Activated T-cell treated with anti-CD3 and anti-CD28 coated beads for 4 hours (primary cell): Measurements from ENCODE around the gene IL2.

Source experiments
- DNase-seq: peaks from one replicate; pipeline ENCODE4 v3.0.0-alpha.2; 2020

The IL2 gene

DNA sequence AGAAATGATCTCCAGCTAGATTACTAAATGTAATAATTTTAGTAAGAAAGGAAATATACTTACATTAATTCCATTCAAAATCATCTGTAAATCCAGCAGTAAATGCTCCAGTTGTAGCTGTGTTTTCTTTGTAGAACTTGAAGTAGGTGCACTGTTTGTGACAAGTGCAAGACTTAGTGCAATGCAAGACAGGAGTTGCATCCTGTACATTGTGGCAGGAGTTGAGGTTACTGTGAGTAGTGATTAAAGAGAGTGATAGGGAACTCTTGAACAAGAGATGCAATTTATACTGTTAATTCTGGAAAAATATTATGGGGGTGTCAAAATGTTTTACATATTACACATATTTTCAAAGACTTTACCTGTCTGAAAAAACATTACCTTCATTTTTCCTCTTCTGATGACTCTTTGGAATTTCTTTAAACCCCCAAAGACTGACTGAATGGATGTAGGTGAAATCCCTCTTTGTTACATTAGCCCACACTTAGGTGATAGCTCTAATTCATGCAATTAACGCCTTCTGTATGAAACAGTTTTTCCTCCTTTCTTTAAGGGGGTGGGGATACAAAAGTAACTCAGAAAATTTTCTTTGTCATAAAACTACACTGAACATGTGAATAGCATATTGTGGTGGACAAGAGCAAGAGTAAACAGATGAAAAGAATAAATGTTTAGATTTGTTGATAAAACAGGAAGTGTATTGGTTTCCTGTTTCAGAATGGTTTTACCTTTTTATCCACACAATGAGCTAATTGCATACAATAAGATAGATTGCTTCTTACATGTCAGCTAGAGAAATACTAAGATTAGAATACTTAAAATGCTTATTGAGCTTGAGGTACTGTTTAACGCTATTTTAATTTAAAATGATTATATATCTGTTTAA lies at the start of gene IL2:
Gene IL2, minus strand, starts transcription at position 495 of the 886 bp plus-strand sequence. Its CDS starts 285 bp downstream, at position 210.
- no peak for DNase-seq

DNA sequence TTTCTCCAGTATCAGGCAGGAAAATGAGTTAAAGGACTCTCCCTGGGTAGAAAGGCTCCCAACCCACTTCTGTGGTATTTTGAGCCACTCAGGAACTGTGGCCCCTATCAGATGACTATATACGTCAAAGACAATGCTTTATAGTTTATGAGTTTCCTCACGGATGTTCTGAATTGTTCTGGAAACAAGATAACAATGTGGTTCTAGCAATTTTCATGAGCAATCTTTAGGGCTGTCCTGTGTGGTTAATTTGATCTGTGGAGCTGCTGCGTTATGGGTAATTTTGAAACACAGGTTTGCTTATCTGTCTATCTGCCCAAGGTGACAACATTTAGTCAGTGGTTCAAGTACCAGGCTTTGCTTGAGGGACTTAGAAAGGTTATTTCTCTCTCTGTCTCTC lies 46.7 kb upstream of the IL2 start:
- no peak for DNase-seq

DNA sequence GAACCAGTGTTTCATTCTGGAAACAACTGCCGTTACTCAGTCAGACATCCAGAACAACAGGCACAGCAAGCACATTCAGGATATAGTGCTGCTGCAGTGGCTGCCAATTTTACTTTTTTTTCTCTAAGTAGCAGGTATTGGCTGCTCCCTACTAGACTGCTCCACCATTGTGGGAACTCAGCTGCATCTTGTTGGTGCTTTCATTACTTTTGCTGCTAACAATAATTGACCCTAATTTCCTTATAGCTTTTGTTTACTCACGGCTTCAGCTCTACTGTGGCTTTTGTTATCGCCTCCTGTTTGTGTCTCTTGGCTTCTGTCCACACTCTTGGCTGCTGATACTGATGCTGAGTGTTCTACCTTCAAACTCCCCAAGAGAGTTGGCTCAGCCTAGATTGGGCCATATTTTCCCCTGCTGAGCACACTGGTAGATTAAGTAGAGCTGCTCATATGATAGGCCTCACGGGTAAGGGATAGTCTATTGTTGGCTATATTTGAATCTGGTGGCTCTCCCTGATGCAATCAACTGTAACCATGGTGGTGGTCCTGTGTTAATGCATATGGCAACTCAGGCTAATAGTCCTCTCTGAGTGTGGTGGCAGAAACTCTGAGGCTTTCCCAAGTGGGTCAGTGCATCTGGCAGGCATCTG lies 44.5 kb upstream of the IL2 start:
- no peak for DNase-seq

DNA sequence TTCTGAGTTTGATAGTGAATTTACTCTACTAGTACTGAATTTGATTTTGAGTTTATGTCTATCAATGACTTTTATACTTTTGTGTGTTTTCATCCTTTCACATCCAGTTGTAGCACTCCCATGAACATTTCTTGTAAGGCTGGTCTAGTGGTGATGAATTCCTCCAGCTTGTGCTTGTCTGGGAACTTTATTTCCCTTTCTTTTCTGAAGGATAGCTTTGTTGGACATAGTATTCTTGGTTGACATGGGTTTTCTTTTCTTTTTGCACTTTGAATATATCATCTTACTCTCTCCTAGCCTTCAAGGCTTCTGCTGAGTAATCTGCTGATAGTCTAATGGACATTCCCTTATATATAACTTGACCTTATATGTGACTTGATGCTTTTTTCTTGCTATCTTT lies 32.5 kb upstream of the IL2 start:
- no peak for DNase-seq

DNA sequence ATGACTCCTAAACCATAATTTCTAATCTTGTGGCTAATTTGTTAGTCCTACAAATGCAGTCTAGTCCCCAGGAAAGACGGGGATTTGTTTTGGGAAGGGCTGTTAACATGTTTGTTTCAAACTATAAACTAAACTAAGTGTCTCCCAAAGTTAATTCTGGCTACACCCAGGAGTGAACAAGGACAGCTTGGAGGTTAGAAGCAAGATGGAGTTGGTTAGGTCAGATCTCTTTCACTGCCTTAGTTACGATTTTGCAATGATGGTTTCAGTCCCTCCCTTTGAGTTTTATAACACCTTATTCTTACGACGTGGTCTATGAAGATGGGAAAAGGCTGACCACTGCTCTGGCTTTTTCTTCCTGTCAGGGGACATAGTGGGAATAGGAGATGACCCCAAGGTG lies 27.0 kb upstream of the IL2 start:
- DNase-seq = no peak

DNA sequence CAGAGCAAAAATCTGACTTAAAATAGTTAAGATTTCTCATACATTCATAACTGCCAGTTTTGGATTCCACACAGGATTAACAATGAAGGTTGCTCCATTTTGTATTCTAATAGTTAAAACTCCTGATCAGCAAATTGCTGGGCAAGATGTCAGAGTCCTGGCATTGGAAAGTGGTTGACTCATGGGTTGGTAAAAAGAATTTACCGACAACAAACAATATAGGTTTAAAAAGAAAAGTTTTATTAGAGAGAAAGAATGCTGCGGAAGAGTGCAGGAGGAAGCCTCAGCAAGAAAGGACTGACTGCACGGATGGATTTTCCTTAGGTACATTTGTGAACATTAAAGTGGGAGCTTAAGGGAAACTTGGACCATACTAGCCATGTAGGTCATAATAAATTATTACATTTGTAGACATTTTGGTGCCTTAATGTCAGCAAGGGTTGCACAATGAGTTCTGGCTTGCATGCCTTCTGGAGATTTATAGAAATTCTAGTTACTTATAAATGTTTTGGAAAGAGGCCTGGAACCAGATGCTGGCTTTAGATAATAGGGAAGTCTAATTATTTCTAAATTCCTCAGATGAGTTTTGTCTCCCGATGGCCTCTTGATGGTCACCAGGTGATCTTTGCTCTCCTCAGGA lies 25.4 kb upstream of the IL2 start:
- no peak for DNase-seq

DNA sequence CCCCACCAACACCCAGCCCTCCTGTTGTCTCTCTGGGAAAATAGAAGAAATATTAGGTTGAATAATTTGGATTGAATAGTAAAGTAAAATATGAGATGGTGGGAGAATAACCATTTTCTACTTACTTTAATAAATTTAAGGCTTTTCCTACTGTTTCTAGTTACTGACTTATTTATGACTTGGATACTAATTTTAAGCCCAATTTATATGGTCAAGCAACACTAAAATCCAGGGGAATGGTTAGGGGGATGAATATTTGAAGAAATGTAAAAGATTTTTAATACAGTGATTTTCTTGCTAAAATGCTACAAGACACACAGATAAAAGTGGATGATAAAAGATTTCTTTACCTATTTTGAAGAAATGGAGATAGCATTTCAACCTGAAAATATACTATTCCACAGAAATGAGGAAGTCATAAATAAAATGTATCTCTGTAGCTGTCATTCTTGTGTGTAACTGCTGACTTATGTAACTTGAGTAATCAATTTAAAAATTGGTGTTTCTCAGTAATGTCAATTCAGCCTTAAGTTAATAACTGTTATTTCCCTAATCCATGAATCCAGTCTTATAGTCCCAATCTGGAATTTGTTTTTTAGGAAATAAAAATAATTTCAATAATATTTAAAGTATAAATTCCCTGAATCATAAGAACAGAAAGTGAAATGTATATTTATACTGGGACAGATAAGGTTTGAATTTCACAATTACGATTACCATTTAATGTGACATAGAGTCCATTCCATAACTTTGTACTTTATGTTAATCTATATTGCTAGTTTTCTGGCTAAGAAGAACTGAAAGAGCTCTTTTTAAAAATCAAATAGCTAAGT lies 24.3 kb upstream of the IL2 start:
- no peak for DNase-seq

DNA sequence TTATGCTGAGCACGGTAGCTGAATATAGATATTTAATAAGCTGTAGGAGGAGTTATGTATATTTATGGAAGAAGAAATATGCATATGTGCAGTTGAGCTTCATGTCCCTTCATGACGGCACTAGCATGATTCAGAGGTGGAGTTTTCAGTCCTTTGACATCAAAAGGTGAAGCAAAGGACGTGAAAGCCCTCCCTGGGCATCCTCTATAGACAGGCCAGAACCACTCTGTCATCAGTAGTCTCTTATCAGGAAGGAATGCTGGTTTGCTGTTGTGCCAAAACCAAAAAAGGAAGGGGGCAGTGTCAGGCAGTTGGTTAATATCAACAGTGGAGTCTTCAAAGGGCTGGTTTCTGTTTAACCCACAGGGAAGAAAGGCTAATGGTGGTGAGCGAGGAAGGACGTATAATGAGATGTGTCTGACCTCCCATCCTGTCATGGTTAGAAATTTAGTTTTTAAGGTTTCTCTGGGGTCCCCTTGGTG lies 23.5 kb upstream of the IL2 start:
- DNase-seq = no peak

DNA sequence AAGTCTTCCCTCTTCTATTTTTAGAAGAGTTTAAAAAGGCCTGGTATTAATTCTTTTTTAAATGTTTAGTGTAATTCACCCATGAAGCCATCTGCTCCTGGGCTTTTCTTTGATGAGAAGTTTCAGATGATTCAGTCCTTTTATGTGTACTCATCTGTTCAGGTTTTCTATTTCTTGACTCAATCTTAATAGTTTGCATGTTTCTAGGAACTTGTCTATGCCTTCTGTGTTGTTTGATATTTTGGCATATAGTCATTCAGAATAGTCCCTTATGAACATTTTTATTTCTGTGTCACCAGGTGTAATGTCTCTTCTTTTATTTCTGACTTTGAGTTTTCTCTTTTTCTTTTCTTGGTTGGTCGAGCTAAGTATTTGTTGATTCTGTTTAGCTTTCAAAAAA lies 20.2 kb upstream of the IL2 start:
- no peak for DNase-seq

DNA sequence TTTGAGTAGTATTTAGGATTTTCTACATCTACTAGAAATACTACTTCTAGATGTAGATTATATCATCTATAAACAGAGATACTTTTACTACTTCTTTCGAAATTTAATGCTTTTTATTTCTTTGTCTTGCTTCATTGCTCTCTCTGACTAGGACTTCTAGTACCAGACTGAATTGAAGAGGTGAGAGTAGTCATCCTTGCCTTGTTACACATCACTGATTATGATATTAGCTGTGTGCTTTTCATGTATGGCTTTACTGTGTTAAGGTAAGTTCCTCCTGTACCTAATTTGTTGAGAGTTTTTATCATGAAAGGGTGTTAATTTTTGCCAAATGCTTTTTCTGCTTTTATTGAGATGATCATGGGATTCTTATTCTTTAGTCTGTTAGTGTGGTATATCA lies 19.6 kb upstream of the IL2 start:
- no peak for DNase-seq

DNA sequence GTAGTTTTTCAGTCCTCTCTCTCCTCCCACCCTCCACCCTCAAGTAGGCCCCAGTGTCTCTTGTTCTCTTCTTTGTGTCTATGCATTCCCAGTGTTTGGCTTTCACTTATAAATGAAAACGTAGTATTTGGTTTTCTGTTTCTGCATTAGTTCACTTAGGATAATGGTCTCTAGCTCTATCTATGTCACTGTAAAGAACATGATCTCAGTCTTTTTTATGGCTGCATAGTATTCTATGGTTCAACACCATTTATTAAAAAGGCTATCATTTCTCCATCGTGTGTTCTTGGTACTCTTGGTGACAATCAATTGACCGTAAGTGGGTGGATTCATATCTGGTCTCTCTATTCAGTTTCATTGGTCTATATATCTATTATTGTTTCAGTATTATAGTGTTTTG lies 18.7 kb upstream of the IL2 start:
- DNase-seq = no peak

DNA sequence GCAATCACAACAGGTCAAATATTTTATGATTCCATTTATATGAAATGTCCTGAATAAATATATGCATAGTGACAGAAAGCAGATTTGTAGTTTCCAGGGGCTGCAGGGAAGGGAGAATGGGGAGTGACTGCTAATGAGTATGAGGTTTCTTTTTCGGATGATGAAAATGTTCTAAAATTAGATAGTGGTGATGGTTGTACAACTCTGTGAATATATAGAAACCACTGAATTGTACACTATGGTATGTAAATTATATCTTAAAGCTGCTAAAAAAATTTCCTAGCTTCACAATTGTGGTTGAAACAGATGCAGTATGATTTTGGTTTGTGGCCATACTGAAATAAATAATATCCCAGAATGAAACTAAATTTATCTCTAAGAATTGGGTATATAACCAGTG lies 12.9 kb upstream of the IL2 start:
- no peak for DNase-seq

DNA sequence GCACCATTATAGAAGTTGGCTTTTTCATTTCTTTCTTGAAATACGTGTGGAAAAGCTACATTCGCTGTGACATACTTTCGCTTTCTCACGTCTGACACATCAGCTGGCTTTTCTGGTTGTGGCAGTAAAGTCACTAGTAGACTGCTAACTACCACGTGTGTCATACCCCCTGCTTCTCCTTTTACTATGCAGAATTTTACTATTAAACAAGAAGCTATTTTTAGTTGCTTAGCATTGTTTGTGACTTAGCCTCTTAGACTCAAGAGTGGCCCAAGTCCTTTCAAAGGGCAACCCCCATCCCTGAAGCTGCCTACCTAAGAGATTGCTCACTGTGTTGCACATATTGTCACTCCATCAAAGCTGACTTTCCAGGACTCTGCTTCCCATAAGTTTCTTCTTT lies 2.1 kb upstream of the IL2 start:
- peak; percentile 24 for DNase-seq

DNA sequence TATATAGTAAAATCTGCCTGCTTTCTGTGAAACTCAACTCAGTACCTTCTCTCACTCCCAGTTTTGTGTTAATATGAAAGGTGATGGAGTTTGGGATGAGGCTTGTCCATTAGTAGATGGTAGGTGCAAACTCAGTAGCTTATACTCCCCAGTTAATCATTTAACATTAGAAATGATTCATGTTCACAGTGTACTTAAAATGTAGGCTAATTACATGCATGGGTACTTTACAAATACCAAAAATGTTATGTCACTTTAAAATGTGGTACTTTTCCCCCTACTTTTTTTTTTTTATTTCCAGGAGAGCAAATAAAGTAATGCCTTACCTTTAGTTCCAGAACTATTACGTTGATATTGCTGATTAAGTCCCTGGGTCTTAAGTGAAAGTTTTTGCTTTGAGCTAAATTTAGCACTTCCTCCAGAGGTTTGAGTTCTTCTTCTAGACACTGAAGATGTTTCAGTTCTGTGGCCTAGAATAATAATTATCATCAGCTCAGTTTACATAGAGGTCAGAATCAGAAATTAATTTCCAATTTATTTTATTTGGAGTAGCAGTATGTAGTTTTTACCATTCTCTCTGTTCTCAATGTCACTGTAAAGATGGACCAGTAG lies 3.0 kb downstream of the IL2 start:
- no peak for DNase-seq

DNA sequence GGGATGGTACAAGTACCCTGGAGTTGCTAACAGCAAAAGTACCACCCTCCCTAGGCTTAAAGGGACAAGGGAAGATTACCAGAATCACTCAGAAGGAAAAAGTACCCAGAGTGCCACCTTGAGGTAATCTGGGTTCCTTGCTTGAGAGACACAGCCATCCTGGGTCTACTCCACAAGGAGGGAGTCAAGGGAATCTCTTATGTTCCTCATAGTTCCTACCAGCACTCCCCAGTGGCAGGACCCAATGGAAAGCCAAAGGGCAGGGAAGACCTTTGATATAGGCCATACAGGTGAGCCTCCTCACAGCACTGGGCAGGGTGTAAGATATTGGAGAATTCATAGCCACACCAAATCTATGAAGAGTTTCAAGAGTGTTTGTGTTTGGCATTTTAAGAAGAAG lies 5.7 kb downstream of the IL2 start:
- DNase-seq = peak; percentile 14

DNA sequence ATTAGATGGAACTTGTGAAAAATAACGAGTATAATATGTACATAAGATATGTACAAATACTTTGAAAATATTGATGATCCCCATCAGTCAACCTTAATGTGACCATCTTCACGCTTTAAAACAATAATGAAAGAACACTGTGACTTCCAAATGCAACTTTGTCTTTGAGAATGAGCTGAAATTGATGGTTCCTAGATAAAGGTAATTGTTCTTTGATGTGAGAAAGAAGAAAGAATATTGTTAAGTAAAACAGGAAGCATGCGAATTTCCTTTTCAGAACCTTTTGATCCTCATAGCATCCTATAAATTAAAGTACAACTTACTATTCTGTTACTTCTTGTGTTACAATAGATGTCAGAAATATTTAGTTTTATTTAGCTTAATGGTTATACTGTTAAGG lies 22.2 kb downstream of the IL2 start:
- DNase-seq = no peak

DNA sequence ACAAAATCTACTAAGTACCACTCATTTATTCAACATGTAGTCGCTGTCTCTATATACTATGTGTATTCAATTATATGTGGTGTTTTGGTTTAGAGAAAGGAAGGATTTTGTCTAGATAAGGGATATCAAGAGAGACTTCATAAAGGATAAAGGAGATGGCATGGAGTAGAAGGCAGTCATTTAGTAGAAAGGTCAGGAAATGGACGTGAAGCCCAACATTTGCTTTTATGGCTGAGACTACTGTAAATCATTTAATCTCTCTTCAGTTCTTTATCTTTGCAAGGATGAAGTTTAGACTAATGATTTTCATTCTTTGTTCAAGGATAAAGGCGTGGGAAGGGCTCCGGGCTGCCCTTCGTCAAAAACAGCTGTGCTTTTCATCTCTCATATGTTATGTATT lies 25.2 kb downstream of the IL2 start:
- no peak for DNase-seq

DNA sequence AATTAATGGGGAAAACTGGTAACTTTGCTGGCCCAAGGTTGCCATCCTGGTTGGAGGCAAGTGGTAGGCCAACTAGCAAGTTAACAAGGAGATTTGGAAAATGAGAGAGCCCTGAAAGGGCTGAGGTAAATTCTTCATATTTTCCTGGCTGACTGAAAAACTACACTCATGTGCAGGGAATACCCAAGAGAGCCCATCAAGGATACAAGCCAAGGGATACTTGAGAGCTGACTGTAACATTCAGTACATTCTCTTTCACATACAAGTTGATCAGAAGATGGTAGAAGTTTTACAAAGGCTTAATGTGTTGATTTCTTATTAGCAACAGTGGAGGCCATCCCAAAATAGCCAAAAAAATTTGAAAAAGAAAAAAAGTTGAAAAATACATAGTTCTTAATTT lies 33.3 kb downstream of the IL2 start:
- no peak for DNase-seq

DNA sequence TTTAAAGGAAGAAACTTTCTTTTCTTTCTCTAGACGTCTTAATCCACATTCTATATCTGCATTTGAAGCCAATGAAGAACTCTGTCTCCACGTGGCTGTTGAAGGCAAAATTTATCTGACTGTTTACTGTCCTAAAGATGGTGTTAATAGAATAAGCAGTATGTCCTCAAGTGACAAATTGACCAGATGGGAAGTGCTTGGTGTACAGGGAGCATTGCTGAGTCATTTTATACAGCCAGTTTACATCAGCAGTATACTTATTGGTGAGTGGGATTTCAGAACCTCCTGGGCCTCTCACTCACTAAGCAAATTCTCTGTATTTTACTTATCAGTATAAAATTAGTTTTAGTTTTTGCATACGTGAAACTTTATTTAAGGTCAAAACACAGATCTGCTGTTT lies 44.0 kb downstream of the IL2 start:
- no peak for DNase-seq

DNA sequence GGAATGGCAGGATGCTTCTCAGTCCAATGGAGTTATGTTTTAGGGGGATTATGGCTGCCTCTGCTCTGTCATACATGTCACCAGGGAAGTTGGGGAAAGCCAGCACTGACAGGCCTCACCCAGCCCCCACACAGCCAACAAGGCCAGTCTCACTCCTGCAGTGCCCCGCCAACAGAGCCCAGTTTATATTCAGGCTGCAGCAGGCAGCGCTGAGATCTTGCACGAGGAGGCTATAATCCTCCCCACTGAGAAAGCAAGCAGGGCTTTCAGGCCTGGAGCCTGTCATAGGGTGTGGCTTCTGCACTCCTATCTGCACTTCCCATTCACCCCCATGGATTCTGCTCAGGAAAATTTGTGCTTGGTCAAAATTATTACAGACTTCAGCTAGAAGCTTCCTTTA lies 52.7 kb downstream of the IL2 start:
- DNase-seq = no peak
